GM19240 (cell line): ENCODE data around the gene PPP1R12B.
"Not testable (repeated sequence)": the region's sequence is repeated elsewhere in the genome, so short reads cannot be mapped to it uniquely, and the experiment has no call there.

Experiments used
- DNase-seq: peaks from one replicate; pipeline ENCODE4 v3.0.0; 2011; ENCODE audit warnings: low spot score; ENCODE audit not compliant: insufficient read length

Gene PPP1R12B

DNA sequence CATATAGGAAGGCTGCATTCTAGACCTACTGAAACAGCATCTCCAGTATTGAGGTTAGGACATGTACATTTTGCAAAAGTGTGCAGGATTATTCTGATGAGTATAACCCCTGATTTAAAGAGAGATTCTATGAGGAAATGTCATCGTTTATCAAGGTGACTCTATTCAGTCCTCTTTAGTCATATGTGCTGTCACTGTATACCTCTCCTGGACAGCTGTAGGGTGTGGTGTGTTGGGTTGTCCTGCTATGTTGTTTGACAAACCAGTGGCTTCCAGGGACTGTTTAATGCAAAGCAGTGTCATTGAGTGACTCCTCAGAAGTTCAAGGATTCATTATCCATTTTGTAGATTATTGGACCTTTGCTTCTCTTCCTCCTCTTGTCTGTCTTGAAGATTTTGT lies 209.2 kb downstream of the PPP1R12B start:
- DNase-seq, result not testable (repeated sequence)

DNA sequence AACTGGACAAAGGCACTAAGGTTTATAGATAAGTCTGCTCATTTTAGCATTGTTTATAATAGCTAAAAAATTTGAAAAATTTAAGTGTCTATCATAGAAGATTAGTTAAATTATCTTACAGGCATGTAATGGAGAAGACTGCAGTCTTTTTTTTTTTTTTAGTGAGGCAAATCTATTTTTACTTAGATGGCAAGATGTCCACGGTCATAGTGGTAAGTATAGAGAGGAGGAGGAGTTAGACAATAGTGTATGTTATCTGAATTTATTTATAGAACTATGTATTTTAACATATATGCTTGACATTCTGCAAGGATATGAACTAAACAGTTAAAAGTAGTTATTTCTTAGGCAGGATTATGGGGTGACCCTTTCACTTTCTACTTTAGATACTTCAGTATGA lies 212.7 kb downstream of the PPP1R12B start:
- DNase-seq, result no peak

DNA sequence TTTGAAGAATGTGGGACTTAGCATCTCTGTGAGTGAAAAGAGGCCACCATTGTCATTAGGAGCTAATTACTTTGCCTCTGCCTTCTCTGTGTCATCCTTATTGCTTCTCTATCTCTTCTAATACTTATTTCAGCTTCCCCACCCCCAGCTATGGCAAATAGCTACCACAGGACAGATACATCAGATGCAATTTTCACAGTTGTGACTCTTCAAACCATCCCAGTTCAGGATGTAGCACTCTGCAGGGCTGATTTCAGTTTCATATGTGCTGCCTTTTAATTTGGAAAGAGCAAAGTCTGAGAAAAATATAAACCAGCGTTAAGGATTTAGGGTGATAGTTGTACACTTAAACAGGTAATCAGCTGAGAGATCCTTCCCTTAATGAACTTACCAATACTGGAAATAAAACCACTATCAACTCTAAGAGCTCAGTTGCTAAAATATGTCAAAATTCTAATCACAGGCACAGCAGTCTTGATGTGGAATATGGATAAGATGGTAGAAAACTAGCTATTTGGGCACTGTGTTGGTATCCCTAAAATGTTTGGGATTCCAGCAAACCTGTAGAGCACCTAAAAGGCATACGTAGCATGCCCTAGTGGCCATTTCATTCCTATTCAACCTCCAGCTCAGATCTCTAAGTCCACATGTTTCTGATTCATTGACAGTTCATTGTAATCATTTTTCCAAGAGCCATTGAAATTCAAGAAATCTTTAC lies 213.4 kb downstream of the PPP1R12B start:
- DNase-seq, result no peak

DNA sequence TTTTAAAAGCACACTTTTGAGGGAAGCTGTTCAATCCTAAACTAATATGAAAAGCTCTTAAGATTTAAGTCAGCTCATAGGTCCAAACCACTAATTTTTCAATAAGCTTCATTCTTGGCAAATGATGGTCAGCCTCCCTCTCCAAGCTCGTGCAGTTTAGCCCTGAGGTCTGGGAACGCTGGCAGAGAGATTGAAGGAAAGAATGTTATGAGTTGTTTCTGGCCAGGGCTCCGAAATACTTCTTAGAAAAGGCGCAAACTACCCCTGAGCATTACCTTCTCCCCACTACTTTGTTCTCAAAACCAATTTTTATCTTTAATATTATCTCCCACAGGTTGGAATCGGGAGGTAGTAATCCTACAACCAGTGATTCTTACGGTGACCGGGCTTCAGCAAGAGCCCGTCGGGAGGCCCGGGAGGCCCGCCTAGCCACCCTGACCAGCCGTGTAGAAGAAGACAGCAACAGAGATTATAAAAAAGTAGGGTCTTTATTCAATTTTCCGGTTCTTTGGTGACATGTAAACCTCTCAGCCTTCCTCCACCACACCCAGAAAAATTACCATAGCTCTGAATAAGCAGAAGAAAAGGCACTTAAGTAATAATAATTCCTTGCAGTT lies 214.1 kb downstream of the PPP1R12B start:
- DNase-seq, result no peak

DNA sequence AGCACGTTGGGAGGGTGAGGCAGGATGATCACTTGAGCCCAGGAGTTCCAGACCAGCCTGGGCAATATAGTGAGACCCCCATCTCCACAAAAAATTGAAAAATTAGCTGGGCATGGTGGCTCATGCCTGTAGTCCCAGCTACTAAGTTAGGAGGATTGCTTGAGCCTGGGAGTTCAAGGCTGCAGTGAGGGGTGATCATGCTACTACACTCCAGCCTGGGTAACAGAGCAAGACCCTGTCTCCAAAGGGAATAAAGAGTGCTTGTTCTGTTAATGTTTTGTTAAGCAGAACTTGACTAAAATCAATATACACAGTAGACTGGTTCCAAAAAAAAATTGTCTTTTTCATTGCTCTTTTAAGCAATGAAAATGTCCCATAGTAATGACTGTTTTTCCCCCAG lies 215.3 kb downstream of the PPP1R12B start:
- no peak for DNase-seq

DNA sequence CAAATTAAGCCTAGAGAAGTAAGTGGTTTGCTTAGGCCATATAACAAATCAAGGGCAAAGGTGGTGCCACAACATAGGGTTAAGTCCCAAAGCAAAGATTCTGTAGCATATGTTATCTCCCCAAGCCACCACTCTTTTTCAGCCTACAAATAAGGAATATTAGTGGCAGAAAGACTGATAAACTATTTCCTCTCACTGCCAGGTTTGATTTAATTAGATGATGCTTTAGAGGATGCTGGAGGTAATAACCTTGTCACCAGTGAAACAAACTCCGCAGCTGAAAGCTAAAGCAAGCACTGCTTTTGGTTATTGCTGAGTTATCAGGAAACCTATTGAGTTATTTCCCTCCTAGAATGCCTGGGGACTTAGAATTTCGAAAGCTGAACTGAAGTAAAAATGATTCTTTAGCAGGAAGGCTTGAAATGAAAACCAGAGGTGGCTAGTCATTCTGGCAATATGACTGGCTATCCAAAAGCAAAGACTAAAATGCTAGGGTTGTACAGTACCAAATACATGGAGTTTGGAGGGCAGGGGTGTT lies 216.5 kb downstream of the PPP1R12B start:
- no peak for DNase-seq

DNA sequence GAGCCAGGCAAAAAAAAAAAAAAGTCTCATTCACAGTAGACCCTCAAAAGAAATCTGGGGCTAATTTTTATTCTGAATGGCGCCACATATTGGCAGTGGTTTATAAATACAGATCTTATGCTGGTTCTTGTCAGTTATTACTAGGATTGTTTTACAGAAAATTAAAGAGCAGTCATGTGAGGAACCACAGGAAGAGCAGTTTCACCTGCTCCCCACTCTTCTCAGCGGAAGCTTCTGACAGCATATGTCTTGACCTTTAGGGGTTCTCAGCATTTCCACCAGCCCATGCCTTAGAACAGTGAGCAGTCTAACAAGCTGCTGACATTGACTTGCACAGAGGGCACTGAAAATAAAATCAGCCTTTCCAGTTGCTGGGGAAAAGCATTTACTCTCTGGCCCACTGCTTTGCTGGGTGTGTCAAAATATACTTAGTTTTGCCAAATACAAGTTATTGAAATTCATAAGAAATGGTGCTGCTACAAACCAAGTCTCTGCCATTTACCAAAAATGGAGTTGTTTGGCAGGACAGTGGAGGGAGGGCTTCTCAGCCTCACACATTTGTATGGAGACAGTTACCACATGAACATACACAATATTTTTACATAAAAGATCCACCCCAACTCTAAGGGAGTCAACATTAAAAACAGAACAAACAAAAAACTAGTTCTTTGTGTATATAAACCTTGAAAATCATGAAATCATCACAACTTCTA lies 217.5 kb downstream of the PPP1R12B start:
- DNase-seq, result no peak

DNA sequence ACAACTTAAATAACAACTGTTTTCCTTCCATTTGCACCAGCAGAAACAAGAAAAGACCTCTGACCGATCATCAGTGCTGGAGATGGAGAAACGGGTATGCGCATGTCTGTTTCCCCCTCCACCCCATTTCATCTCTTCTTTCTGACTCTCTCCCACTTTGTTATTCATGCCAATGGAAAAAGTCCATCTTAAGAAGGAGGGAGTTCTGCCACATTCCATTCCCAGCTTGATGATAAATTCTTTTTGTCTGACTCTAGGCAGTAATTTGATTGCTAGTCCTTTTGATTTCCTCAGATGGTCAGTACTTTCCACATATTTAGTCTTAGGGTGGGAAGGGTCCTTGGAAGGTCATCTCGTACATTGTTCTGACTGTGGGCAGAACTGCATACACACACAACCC lies 219.2 kb downstream of the PPP1R12B start:
- no peak for DNase-seq

DNA sequence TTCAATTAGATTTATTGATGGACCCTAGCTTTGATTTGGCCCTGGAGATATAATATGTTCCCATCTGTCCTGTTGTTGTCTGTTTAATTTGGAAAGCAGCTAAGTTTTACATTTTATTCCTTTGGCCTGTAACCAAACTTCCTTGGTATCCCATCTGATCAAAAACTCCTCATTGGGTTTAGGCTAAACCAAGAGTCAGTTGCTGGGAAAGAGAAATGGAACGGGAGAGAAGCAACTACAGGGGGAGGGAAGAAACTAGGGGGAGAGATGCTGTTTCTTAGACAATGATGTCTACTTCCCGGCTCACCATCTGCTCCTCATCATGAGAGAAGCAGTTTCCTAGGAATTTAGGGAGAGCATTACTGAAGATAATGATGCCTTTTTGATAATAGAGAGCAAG lies 219.9 kb downstream of the PPP1R12B start:
- DNase-seq, result no peak

DNA sequence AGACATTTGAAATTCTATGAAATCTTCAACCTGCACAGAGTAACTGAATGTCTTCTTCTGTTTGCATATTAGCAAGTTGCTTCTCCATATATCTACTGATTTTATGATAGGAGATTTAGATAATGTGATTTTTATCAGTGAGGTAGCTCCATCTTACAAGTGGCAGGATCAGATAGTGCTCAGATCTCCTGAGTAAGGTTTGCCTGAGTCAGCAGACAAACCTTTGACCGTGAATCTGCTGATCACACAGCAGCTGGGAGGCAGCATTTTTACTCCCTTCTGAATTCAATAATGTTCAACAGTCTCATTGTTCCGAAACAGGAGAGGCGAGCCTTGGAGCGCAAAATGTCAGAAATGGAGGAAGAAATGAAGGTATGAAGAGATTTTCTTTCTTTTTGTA lies 220.3 kb downstream of the PPP1R12B start:
- no peak for DNase-seq

DNA sequence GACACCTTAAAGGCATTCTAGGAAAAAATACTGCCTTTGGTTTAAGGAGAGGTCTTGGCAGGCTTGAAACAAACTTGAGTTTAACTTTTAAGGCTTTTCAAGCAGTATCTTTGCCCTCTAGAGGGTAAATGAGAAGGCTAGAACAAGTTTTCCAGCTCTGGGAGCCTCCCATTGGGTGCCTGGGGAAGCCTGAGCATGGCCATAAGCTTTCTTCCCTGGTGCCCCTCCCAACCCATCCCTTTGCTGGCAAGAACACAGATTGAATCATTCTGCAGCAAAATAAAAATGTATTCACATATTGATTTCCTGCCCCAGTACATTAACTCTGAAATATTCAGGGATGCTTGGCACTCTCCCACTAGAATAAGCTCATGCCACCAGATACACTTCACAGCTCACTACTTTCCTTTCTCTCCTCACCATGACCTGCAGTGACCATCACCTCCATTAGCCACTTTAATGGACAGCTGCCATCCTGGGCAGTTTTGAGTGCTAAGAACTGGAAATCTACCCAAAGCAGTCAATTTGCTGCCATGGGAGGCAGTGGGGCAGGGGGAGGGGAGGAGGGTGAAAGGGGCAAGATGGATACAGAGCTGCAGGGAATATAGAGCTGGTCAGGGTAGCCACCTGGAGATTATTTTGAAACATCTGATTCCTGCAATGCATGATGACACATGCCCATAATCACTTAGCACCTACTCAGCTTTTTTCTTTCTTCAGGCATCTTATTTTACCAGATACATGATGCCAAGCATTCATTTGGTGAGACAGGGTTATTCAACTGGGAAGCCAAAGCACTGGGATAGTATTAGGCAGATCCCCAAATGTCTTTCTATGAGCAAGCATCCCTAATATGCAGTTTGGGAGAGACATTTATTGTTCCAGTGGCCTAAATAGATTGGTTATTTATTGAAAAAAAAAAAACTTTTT lies 221.2 kb downstream of the PPP1R12B start:
- no peak for DNase-seq

DNA sequence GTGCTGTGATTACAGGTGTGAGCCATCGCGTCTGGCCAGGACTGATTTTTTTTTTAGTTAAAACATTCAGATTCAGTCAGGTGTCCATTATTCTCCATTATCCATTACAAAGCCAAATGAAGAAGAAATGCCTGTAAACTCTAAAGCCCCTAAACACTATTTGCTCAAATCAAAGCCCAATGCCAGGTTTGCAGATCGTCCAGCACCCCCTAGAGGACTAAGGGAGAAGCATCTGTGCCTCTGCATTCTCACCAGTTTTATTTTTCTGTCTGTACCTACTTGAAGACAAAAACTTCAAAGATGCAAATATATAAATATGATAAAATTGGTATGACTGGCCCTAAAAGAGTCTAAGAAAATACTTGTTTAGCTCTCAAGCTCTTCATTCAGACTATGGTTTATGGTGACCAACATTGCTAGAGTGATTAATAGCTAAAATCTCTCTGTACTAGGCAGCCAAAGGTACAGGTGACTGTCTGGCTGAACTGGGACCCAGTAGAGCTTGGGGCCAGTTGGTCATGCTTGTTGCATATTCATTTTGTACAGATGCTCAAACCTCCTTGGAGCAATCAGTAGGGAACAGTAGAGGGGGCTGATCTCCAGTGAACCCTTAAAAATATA lies 223.3 kb downstream of the PPP1R12B start:
- DNase-seq, result no peak

DNA sequence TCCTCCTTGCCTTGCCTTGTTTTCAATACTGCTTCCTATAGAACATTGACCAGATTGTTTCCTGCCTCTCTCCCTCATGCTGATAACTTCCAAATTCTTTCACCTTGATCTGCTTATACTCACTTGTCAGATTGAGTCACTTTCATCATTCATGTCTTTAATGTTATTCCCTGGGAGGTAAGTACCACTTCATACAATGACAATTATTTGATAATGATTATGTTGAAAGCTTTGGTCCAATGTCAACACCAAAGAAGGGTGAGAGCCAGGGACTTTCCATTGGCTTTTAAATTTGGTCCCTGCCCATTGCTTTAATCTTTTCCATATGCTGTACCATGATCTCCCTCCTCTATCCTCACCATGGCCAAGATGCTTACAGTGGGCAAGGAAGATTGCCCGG lies 224.4 kb downstream of the PPP1R12B start:
- DNase-seq, result no peak

DNA sequence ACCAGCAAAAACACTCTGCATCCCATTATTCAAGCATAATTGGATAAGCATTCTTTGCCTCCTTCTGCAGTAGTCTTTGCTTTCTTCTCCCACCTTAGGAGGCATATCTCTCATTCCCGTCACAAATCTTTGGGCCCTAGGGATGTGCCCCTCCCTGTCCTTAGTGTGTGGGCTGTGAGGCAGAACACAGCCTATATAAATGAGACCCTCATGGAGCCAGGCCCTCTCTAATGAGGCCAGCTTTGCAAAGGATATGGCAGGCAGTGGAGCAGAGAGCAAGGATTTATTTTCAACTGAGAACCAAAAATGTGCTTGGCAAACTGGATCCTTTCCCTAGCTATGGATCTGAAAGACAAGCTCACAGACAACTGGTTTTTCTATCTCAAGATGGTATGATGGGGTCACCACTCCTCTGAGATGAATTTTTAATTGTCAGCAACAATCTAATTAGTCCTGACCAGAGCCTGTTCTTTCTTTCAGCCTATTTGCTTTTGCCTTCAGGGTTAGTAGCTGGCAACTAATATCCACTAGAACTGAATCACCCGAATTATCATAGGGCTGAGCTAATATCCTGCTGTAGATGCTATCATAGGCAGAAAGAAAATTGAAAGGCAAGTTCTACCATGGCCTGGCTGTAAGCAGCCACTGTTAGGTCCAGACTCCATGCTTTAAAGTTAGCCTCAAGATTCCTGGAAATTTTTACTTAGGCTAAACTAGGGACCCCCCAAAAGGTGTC lies 227.6 kb downstream of the PPP1R12B start:
- no peak for DNase-seq

DNA sequence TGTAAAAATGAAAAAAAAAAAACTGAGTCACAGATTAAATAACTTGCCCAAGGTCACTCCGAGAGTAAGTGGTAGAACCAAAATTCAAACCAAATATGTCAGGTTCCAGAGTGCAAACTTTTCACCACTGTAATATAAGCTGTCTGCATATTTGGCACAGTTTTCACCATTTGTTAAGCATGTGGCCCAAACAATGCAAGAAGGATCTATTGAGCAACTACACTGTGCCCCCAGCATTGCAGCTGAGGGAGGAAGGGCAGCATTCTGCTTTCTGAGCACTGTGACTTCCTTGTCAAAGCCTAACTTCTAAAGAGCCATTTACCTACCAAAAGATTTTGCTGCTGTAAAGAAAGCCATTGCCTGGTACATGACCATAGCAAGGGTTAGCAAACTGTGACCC lies 228.3 kb downstream of the PPP1R12B start:
- DNase-seq, result no peak

DNA sequence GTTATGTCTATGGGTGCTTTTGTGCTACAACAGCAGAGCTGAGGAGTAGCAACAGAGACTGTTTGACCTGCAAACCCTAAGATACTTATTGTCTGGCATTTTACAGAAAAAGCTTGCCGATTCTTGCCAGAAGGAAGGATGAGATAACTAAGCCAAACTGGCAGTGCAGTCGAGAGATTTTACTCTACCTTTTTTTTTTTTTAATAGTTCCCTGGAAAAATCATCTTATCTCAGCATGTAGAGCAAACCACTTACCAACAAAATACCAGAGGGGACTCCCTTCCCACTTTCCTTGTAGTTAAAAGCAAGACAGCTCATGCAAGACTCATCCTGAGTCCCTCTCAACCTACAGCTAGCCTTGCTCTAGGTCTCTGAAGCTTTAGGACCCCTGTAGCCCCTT lies 228.9 kb downstream of the PPP1R12B start:
- DNase-seq, result no peak

DNA sequence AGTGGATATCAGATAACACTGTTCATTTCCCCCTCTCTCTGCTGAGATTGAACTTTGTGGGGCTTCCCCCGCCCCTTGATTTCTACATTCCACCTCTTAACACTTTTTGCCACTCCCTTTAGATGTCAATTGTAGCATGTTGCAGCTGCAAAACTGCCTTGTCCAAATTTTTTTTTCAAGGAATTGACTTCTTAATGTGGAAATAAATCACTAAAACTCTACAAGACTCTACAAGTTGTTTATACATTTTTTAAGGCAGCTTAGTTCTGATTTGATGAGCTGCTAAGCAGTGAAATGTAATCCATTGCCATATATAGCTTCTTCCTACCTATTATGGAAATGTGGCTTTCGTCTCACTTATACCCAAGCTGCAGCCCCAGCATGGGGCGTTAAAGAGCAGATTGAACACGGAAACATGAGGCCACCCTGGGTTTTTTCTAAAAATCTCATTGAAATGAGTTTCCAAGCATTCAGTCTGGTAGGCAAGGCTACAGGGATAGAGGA lies 229.6 kb downstream of the PPP1R12B start:
- DNase-seq, result no peak

DNA sequence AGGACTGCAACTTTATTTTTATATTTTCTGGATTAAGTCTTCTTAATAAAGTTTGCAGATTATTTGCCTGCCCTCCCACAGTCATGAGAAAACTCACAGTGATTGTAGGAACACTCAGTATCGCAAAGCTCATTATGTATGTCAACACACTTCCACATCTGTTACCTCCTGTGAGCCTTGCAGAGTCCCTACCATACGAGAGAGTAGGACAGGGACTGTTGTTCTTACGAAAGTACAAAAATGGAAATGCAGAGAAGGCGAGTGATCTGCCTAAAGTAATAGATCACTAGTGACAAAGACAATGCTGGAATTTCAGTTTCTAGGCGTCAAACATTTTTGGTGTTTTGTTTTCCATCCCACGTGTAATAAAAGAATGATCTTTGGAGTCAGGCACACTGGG lies 230.1 kb downstream of the PPP1R12B start:
- no peak for DNase-seq

DNA sequence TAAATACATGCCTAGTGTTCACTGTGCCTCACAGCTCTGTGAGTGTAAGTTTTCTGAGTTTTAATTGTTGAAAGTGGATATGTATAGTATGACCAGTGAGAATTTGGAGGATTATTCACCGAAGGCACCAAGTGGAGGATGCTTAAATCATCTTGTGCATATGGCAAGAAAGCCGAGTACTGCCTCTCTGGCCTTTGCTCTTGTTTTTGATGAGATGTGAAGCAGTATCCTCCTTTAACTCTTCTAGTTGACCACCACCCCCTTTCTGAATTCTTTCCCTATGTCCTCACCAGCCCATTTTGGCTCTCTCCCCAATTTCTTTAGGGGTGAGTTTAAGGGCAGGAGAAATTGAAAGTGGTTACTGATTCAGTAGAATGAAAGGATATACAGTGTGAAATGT lies 231.3 kb downstream of the PPP1R12B start:
- no peak for DNase-seq

DNA sequence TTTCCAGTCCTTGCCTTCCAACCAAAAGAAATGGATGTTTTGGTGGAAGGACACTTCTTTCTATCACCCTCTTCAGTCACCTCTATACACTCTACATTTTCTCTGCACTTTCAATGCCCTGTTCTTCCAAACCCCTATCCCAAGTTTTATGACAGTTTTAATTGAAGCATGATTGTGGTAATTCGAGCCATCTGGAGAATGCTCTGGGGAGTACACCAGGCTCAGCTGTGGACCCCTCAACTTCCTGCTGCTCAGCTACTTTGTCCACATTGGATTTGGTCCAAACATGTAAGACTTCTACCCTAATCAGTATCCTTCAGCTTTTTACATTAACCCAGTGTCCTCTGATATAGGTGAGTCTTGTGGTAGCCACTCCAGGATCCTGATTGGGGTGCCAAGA lies 232.1 kb downstream of the PPP1R12B start:
- no peak for DNase-seq
